Large intestine (tissue), 3 donors: ENCODE results near the gene UBE2Q2. TPM values are rescaled to one million over a fixed set of nuclear protein-coding genes. Genes with fewer than 3 reads are reported as not detected.
"Not testable (repeated sequence)": the region's sequence is repeated elsewhere in the genome, so short reads cannot be mapped to it uniquely, and the experiment has no call there.

Experiments used
- DNase-seq, 2 donors: peaks; one replicate each; pipeline versions ENCODE4 v3.0.0 to v3.0.0-alpha.2; 2013
- H3K27ac ChIP-seq: one replicate; pipeline ENCODE4 v1.5.1; 2013; ENCODE audit warnings: low read length
- H3K27me3 ChIP-seq: 2 replicates; pipeline ENCODE4 v1.6.1; 2013; ENCODE audit warnings: low read length; ENCODE audit not compliant: control insufficient read depth, insufficient read depth
- H3K36me3 ChIP-seq: 2 replicates; pipeline ENCODE4 v1.6.1; 2013; ENCODE audit warnings: low read length; ENCODE audit not compliant: control insufficient read depth, insufficient read depth
- H3K4me1 ChIP-seq: one replicate; pipeline ENCODE4 v1.6.1; 2013; ENCODE audit warnings: low read length; ENCODE audit not compliant: control insufficient read depth, insufficient read depth
- H3K4me3 ChIP-seq: one replicate; pipeline ENCODE4 v1.5.1; 2013; ENCODE audit warnings: low read length
- H3K9me3 ChIP-seq: one replicate; pipeline ENCODE4 v1.6.1; 2013; ENCODE audit warnings: mild to moderate bottlenecking, low read depth, low read length, moderate library complexity; ENCODE audit not compliant: control insufficient read depth
- WGBS: methylation state at CpG from one replicate; pipeline ENCODE4 v1.1.5; 2013; ENCODE audit warnings: low lambda C conversion rate; ENCODE audit not compliant: insufficient coverage; 5-methylcytosine and 5-hydroxymethylcytosine counted together
- polyA plus RNA-seq: library from polyadenylated mRNA; unstranded; fragments of 120-200 nt; gene quantifications from one replicate; pipeline ENCODE4 v1.2.1, GENCODE V29; 2013

The UBE2Q2 gene
- polyA plus RNA-seq, 1 donor: 16.6 TPM

- Histone ChIP-seq H3K27me3 (peaks cover 18% of the 10 kb centered on the region), H3K9me3 (no peaks in the 10 kb centered on the region), H3K27ac (no peak overlapping the region), H3K4me3 (no peak overlapping the region), H3K36me3 (no peaks in the 10 kb centered on the region), H3K4me1 (peaks cover 12% of the 10 kb centered on the region)
- no peak for DNase-seq
These were observed 1.6 kb upstream of the UBE2Q2 start for GRCh38 chr15:75841626-75842025.

- H3K27me3 ChIP-seq: peaks cover 18% of the 10 kb centered on the region
- H3K4me1 ChIP-seq: peaks cover 12% of the 10 kb centered on the region
- H3K9me3 ChIP-seq: no peaks in the 10 kb centered on the region
- DNase-seq: peak; percentile 32 to 81
- H3K4me3 ChIP-seq: peak overlapping the region; percentile 82
- H3K27ac ChIP-seq: peak overlapping the region; percentile 76
- no CpG with 5 or more reads among the region's 77 CpGs for WGBS
- H3K36me3 ChIP-seq: no peaks in the 10 kb centered on the region
These were observed 683 bp downstream of the UBE2Q2 start for GRCh38 chr15:75843678-75844581.

GRCh38 chr15:75844629-75845335 is 1.5 kb downstream of the UBE2Q2 start:
- peak overlapping the region; percentile 82 for H3K4me3 ChIP-seq

GRCh38 chr15:75849167-75849566 is 5.9 kb downstream of the UBE2Q2 start:
- H3K27me3 ChIP-seq: no peaks in the 10 kb centered on the region
- no peaks in the 10 kb centered on the region for H3K36me3 ChIP-seq
- H3K4me3 ChIP-seq: no peak overlapping the region
- peaks cover 12% of the 10 kb centered on the region for H3K4me1 ChIP-seq
- H3K27ac ChIP-seq: no peak overlapping the region
- 100% methylated on average over 1 of the region's 1 CpG for WGBS
- no peaks in the 10 kb centered on the region for H3K9me3 ChIP-seq
- no peak for DNase-seq

More at GRCh38 chr15:75844629-75845335, 1.5 kb downstream of the UBE2Q2 start:
- peaks cover 18% of the 10 kb centered on the region for H3K27me3 ChIP-seq
- WGBS: 77% methylated on average over 3 of the region's 13 CpGs
- H3K9me3 ChIP-seq: no peaks in the 10 kb centered on the region
- DNase-seq: no peak
- H3K4me1 ChIP-seq: peaks cover 12% of the 10 kb centered on the region
- H3K36me3 ChIP-seq: no peaks in the 10 kb centered on the region
- H3K27ac ChIP-seq: peak overlapping the region; percentile 76

- Histone ChIP-seq H3K36me3 (peaks cover under 1% of the 10 kb centered on the region), H3K9me3 (no peaks in the 10 kb centered on the region), H3K4me1 (peaks cover under 1% of the 10 kb centered on the region), H3K27ac (no peak overlapping the region), H3K4me3 (no peak overlapping the region), H3K27me3 (no peaks in the 10 kb centered on the region)
- 97% methylated on average over 2 of the region's 2 CpGs for WGBS
- no peak for DNase-seq
These were observed 7.5 kb downstream of the UBE2Q2 start for GRCh38 chr15:75850708-75851107.

- WGBS: 100% methylated on average over 1 of the region's 4 CpGs
These were observed 8.3 kb downstream of the UBE2Q2 start for GRCh38 chr15:75851566-75851965.

GRCh38 chr15:75857886-75858285 is 14.6 kb downstream of the UBE2Q2 start:
- Histone ChIP-seq H3K4me1 (no peaks in the 10 kb centered on the region), H3K9me3 (no peaks in the 10 kb centered on the region), H3K27ac (no peak overlapping the region), H3K4me3 (no peak overlapping the region), H3K27me3 (no peaks in the 10 kb centered on the region), H3K36me3 (peaks cover 3% of the 10 kb centered on the region)
- no peak for DNase-seq

More at GRCh38 chr15:75851566-75851965, 8.3 kb downstream of the UBE2Q2 start:
- not testable (repeated sequence) for H3K4me3 ChIP-seq, H3K4me1 ChIP-seq, H3K9me3 ChIP-seq, H3K36me3 ChIP-seq, DNase-seq, H3K27me3 ChIP-seq, H3K27ac ChIP-seq

GRCh38 chr15:75861750-75862402 is 18.6 kb downstream of the UBE2Q2 start:
- 100% methylated on average over 1 of the region's 6 CpGs for WGBS
- no peaks in the 10 kb centered on the region for H3K4me1 ChIP-seq
- no peak overlapping the region for H3K4me3 ChIP-seq
- no peak overlapping the region for H3K27ac ChIP-seq
- DNase-seq: no peak
- no peaks in the 10 kb centered on the region for H3K36me3 ChIP-seq
- H3K9me3 ChIP-seq: no peaks in the 10 kb centered on the region
- H3K27me3 ChIP-seq: no peaks in the 10 kb centered on the region

GRCh38 chr15:75862796-75863195 is 19.5 kb downstream of the UBE2Q2 start:
- H3K27ac ChIP-seq: no peak overlapping the region
- no peaks in the 10 kb centered on the region for H3K4me1 ChIP-seq
- DNase-seq: no peak
- H3K27me3 ChIP-seq: no peaks in the 10 kb centered on the region
- no peaks in the 10 kb centered on the region for H3K9me3 ChIP-seq
- no peak overlapping the region for H3K4me3 ChIP-seq
- H3K36me3 ChIP-seq: no peaks in the 10 kb centered on the region
- 83% methylated on average over 1 of the region's 1 CpG for WGBS

- no peak for DNase-seq
- no peaks in the 10 kb centered on the region for H3K4me1 ChIP-seq
- no peaks in the 10 kb centered on the region for H3K9me3 ChIP-seq
- peaks cover 1% of the 10 kb centered on the region for H3K36me3 ChIP-seq
- WGBS: 80% methylated on average over 1 of the region's 5 CpGs
- H3K27me3 ChIP-seq: no peaks in the 10 kb centered on the region
- no peak overlapping the region for H3K4me3 ChIP-seq
- no peak overlapping the region for H3K27ac ChIP-seq
These were observed 21.2 kb downstream of the UBE2Q2 start for GRCh38 chr15:75864213-75865059.
